Glomerular endothelial cell (primary cell): Measurements from ENCODE around the gene SPINDOC. TPM values are rescaled to one million over a fixed set of nuclear protein-coding genes. Genes with fewer than 3 reads are reported as not detected.

ENCODE experiments used
- total RNA-seq: library from RNA; depleted of rRNA; stranded (reverse); fragments of >200 nt; gene quantifications from 2 replicates; pipeline ENCODE4 v1.2.3, GENCODE V29; 2015

SPINDOC gene
- total RNA-seq, 1 donor from 2014 or later = 41.6 TPM

Other genes with a start within 250 kb of the SPINDOC start
- gene PLAAT3, start 199.0 kb upstream of the SPINDOC start, total RNA-seq = 21.7 and 44.8 TPM in 2 replicates
- gene ATL3, start 142.1 kb upstream of the SPINDOC start, total RNA-seq = 69.5 and 91.6 TPM in 2 replicates
- gene RTN3, start 132.0 kb upstream of the SPINDOC start, total RNA-seq = 96.8 and 102 TPM in 2 replicates
- gene ZFTA, start 44.7 kb upstream of the SPINDOC start, total RNA-seq = 23.2 and 24.3 TPM in 2 replicates
- 26.4 and 34.9 TPM in 2 replicates for gene MARK2, start 25.7 kb downstream of the SPINDOC start, total RNA-seq
- gene RCOR2, start 103.7 kb downstream of the SPINDOC start, total RNA-seq = 0.29 and 1.1 TPM in 2 replicates
- 18.9 and 20.8 TPM in 2 replicates for gene NAA40, start 125.5 kb downstream of the SPINDOC start, total RNA-seq
- 288 and 310 TPM in 2 replicates for gene COX8A, start 161.2 kb downstream of the SPINDOC start, total RNA-seq
- gene OTUB1, start 173.0 kb downstream of the SPINDOC start, total RNA-seq = 97.1 and 117 TPM in 2 replicates
- not detected in 2 replicates for gene FLRT1, start 222.5 kb downstream of the SPINDOC start, total RNA-seq